NK-92 treated with Interleukin-12 subunit alpha and Interleukin-12 subunit beta, amount 100 ng/mL, for 24 hours (cell line): ENCODE measurements around the gene DHRS11.

Source experiments
- DNase-seq: peaks from one replicate; lab custom pipeline; 2025; lab: John Stamatoyannopoulos, UW

DHRS11 gene

DNA sequence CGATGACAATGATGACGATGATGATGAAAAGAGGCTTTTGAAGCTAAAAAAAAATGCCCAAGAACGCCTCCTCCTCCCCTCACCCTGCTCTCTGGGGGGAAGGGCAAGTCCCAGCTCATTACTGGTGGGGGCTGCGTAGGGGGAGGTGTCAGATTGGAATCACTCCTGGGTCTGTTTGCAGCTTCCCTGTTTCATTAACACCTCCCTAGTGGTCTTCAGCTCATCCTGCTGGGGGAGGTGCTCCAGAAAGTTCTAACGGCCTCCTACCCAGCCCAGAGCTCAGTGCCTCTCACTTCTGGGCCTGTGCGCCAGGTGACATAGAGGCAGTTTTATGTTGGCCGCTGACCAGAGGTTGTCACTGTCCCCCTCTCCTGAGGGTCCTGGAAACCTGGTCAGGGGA, 22.4 kb downstream of the DHRS11 start:
- DNase-seq = no peak

DNA sequence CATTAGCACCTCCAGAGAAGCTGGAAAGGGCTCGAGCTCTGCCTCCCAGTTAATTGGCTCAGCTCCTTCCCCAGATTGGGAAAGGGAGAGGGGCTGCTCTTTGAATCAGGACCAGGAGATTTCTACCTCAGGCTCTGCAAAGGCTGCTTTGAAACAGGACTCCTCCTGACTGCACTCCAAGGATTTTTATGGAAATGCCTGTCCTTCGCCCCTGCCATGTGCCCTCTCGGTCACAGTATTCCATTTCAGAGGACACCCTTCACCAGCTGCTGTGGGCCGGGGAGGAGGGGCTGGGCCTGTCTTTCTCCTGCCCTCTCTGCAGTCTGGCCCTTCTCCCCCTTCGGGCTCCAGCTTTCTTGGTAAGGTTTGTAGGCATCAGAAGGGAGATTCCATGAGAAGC, 23.3 kb downstream of the DHRS11 start:
- DNase-seq = no peak

DNA sequence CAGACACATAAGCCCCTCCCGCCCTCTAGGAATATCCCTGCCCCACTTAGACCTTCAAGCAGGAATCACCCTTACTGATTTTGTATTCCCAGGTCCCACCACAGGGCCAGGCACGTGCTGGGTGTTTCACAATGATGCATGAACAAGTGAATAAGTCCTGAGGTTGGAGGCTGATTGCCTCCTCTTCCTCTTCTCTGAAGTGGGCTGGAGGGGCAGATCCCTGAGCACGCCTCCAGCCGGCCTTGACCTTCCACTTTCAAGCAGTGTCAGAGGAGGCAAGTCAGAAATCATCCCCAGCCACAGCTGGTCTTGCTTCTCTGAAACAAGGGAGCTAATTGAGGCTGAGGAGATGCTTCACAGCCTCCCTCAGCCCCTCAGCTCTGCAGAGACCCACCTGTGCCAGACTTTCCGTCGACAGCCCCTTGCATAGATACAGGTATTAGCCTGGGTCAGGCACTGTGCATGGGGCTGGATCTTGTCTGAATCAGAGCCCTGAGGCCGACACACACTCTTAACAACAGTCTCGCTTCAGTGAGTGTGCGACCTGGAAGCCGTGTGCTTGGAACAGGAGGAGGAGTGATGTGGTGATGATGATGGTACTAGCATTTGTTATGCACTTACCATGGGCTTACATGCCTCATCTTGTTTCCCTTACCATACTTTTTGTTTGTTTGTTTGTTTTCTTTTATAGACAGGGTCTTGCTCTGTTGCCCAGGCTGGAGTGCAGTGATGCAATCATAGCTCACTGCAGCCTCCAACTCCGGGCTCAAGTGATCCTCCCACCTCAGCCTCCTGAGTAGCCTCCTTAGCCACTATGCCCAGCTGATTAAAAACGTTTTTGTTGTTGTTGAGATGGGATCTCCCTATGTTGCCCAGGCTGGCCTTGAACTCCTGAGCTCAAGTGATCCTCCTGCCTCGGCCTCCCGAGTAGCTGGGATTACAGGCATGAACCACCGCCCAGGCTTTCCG, 24.7 kb downstream of the DHRS11 start:
- DNase-seq = no peak

DNA sequence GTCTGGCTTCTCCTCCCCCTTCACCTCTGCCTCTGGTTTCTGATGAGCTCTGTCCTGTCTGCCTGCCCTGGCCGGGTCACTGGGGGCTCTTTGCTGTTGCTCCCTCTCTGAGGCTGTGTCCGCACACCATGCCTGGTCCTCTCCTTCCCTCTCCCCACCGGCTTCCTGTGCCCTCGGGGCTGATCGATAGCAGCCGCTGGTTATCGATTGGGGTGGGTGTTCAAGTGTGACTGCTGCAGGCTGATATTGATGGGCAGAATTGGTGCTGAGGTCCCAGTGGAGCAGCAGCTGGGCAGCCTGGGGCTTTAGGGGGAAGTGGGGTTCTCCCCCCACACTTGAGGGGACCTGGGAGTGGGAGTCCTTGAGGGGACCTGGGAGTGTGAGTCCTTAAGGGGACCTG, 26.1 kb downstream of the DHRS11 start:
- DNase-seq = no peak

DNA sequence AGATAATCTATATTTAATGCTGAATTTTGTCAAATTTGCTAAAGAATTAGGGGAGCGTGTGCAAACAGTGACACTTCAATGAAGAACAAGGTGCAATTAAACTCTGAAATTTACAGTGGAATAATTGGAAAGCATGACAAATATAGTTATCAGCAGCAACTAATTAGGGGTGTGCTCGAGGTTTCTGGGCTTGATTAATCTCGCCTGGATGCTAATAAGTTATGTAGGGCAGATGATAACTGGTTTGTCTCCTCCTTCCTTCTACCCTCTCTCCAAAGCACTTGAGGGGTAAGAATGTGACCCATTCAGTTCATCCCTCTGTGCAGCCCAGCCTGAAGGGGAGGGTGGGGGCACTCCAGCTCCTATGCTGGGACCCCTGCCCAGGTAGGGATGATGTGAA, 31.6 kb downstream of the DHRS11 start:
- no peak for DNase-seq

DNA sequence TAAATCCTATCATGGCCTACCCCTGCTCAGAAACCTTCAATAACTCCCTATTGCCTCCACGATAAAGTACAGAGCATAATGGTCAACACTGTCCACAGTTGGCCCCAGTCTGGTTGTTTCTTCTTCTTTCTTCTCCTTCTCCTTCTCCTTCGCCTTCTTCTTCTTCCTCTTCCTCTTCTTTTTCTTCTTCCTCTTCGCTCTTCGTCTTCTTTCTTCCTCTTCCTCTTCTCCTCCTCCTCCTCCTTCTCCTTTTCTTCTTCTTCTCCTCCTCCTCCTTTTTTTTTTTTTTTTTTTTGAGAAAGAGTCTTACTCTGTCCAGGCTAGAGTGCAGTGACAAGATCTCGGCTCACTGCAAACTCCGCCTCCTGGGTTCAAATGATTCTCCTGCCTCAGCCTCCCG, 33.5 kb downstream of the DHRS11 start:
- DNase-seq = no peak

DNA sequence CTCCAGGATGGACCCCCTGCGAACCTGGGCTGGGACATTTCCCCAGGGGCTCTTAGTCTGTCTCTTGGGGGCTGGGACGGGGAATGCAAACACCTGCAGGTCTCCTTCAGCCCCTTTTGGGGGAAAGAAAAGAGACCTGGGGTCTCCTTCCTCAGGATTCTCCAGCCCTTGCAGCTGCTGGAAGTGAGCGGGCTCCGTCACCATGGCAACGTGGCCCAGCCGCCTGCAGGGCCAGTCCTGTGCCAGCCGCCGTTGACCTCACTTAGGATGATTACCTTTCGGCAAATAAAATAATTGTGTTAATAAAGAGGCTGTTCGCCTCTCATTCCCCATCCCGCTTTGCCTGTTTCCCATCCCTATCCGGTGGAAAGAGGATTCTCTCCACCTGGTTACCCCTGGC, 35.4 kb downstream of the DHRS11 start:
- DNase-seq = no peak

DNA sequence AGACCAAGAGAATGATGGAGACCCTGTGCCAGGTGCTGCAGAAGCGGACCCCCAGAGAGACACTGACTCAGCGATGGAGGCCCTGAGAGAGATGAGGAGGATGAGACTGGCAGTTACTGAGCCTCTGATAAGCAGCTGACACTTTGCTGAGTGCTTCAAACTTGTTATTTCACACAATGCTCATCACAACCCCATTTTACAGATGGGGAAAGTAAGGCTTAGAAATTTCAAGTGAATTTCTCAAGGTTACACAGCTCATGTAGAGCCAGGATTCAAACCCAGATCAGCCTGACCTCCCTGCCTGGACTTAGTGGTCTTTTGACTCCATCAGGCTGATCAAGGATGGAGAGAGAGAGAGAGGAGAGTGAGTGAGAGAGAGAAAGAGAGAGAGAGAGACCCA, 36.9 kb downstream of the DHRS11 start:
- no peak for DNase-seq

DNA sequence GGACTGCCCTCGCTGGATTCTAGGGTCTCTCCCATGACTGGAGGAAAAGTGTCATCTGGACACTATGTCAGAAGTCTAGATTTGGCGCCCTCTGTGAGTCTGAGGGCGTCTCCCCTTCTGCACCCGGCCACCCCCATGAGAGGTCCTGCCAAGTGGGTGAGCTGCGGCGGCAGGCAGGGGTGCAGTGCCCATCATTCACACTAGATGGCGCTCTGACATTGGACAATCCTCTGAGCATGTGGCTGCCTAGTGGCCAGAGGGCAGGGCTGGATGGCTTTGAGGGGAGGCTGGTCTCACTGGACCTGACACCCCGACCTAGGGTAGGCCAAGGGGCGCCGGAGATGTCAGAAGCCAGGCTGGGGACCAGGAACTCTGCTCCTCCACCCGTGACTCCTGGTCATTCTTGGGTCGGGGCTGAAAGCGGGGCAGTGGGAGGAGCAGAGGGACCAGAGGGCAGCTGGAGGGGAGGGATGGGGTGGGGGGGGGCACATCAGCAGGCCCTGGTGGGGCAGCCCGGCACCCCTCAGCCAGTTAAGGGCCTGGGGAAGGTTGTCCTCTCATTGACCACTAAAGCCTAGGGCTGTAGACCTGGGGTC, 37.7 kb downstream of the DHRS11 start:
- DNase-seq = peak; percentile 41

DNA sequence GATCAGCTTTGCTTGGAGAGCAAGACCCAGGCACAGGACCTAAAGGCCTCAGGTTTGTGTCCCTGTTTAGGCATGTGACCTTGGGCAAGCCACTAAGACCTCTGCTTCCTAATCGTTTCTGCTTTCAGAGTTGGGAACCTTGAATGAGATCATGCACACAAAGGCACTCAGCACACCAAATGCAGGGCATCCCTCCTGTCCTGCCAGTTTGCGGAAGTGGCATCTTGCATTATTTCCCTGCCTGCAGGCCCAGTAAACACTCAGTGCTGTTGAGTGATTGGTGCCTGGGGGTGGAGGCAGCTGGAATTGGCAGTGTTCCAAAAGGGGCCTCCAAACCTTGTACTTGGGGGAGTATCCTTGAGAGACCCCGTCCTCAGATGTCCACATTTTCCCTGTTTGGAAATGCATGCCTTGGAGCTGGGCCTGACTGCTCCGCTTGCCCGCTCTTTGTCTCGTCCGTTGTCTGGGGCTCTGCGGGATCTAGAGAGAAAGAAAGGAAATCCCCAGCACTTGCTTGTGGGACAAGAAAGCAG, 38.4 kb downstream of the DHRS11 start:
- no peak for DNase-seq

DNA sequence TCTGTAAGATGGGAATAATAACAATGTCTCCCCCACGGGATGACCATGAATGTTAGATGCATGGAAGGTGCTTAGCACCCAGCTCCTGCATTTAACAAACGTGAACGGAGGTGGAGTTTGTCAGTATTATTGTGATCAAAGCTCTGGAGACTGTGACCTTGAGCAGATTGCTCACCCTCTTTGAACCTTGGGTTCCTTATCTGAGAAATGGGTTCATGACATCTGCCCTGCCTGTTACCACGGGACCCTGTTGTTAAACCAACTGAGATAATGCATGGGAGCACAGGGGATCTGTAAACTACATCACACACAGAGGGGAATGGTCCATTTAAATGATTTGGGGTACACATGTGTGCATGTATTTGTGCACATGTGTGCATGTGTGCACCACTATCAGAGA, 39.3 kb downstream of the DHRS11 start:
- no peak for DNase-seq

DNA sequence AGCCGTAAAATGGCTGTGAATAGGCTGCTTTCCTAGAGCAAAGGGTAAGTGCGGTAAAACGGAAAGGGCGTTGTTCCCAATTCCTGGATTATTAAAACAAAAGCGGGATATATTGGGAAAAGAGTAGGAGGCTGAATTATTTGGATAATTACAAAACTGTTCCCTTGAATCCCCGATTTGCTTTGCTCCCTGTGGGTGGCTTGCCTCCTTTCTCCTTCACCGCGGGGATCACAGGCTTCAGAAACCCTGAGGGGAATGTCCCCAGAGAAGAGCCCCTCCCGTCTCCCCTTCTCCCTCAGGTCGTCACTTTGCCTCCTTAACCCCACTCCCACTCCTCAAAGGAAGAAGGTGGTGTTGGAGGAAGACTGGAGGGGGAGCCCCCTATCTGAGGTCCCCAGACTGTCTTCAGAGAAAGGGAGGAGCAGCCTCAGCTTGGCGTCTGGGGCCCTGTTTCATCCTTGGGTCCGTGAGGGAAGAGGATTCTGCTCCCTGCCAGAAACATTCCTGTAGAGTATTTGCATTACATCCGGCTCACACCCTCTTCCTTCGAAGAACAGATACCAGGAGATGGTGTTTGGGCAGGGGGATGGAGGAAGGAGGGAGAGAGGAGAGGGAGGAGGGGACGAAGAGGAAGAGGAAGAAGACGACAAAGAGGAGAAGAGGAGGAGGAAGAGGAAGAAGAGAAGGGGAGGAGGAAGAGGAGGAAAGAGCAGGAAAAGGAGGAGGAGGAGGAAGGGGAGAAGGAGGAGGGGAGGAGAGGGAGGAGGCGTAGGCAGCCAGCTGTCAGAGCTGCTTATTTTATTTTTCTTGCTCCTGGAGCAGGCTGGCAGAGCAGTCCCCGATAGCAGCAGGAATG, 41.5 kb downstream of the DHRS11 start:
- no peak for DNase-seq

DNA sequence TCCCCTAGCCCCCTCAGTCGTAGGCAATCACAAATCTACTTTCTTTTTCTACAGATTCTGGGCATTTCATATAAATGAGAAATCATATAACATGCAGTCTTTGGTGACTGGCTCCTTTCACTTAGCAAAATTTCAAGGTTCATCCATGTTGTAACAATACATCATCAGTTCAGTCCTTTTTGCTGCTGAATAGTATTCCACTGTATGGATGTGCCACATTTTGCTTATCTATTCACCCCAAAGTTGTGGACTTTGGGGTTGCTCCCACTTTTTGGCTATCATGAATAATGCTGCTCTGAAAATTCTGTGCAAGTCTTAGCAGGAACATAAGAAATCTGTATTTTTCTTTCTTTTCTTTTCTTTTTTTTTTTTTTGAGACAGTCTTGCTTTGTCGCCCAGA, 48.7 kb downstream of the DHRS11 start:
- no peak for DNase-seq

DNA sequence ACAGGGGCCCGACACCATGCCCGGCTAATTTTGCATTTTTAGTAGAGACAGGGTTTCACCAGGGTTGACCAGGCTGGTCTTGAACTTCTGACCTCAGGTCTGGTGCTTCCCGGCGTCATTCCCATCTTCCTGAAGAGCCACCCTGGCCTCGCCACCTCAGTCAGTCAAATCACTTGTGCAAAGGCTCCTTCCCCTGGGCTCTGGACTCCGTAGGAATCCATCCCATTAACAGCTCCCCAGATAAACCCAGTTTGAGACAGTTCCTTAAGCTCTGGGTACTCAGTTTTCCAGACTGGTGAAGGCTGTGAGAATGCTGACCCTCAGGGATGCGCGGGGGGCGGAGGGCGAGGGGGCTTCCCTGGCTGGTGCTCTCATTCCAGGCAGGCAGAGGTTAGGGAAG, 49.2 kb downstream of the DHRS11 start:
- DNase-seq = no peak

DNA sequence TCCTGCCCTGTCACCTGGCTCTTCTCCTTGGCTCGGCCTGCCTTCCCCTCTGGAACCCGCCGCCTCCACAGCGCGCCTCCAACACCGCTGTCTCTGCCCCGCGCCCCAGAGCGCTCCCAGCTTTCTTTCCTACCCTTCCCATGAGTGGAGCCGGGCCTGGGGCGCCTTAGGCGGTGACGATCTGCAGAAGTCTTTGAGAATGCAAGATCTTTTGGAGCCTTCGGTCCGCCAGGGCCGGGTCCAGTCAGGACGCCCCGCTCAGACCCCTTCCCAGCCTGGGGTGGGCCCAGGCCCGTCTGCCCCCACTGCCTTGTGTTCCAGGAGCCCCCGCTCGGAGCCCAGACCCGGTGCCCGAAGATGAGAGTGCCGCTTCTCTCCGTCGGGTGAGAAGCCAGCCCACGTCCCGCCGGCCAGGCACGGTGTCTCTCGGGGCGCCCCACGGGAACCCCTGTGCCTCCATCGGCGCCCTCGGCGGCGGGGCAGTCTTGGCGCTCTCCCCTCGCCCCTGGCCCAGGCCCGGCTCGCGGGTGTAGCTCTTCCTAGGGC, 49.7 kb downstream of the DHRS11 start:
- DNase-seq = no peak

DNA sequence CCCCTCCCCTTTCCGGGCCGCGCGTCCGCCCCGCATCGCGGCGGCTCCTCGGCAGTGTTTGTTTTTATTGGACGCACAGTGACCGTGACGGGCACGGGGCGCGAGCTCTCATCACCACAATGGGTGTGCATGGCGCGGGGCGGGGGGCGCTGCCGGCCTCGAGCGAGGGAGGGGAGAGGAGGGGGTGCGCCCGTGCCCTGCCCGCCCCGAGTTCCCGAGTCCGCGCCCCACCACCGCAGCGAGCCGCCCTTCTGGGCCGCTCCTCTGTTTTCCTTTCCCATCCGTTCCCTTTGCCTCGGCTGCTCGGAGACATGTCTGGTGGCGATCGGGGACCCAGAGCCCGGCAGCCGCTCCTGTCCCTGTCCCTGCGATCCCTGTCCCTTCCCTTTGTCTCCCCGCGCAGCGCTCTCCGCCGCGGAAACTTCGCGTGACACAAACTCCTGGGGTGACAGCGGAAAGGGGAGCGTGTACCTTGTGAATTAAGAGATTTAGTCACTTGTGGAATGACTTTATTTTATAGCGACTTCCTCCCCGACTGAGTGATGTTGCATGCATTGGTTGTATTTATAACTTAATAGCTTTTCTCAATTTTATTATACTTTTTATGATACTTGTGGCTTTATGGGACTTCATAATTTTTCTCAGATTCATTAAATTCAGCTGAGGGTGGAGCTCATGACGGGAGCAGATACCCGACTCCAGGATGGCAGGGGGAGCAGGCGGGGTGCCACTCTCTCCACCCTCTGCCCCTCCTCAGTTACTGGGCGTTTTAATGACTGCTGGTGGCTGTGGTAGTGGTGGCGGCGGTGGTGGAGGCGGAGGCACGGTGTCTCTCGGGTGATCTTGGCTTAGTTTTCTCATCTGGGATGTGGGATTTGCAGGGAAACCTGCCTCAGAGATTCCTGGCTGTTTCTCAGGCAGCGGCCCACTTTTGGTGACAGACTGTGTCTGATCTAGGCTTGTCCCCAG, 50.5 kb downstream of the DHRS11 start:
- no peak for DNase-seq

DNA sequence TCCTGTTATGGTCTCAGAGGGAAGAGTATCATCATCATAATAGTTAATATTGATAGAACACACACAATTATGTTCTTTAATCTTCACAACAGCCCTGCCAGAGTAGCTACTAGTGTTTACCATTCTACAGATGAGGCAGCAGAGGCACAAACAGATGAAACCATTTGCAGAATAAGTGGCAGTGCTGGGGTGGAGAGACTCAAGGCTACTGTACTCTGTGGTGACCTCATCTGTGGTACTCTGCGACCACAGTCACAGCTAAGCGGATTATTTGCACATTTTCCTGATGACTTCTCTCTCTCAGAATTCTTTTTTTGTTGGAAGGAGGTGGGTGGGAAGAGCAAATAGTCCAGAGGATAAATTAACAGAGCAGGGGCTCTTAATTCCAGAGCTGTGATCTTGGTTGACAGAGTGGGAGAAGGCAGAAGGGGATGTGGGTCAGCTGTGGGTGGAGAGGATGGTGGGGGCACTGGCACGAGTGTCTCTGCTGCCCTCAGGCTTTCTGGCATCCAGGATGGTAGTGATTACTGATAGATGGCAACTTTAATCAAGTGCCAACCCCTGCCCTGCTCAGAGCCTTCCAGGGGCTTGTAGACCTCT, 51.5 kb downstream of the DHRS11 start:
- DNase-seq = no peak

DNA sequence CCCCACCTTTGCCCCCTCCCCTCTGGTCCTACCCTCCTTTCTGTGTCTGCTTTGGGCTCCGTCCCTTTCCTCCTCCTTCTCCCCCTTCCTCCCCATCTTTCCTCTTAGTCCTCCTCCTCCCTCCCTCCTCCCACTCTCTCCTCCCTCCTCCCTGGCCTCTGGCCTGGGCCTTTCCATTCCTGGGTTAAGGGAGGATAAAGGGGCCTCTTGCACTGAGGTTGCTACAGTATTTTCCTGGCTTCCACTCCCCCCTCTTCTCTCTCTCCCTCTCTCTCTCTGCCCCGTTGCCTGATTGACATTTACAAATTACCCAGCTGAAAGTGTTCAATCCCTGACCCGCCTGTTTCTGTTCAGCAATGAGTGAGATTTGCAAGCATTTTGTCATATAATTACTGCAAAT, 53.7 kb downstream of the DHRS11 start:
- DNase-seq = no peak

DNA sequence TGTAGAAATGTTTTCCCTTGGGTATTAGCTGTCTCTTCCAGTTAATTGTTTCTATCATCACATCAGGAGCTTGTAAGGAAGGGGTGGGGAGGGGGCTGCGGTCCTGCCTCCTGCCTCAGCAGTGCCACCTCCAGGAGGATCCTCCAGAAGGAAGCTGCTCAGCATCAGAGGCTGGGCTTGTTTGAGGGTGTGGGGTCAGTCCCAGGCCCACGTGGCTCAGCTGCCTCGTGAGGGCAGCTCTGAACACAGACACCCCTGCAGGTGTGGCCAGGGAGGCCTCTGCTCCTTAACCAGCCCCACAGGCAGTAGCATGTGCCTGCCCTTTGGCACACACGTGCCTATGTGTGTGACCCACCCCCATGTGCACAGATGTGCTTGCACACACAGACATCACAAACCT, 56.0 kb downstream of the DHRS11 start:
- DNase-seq = no peak

DNA sequence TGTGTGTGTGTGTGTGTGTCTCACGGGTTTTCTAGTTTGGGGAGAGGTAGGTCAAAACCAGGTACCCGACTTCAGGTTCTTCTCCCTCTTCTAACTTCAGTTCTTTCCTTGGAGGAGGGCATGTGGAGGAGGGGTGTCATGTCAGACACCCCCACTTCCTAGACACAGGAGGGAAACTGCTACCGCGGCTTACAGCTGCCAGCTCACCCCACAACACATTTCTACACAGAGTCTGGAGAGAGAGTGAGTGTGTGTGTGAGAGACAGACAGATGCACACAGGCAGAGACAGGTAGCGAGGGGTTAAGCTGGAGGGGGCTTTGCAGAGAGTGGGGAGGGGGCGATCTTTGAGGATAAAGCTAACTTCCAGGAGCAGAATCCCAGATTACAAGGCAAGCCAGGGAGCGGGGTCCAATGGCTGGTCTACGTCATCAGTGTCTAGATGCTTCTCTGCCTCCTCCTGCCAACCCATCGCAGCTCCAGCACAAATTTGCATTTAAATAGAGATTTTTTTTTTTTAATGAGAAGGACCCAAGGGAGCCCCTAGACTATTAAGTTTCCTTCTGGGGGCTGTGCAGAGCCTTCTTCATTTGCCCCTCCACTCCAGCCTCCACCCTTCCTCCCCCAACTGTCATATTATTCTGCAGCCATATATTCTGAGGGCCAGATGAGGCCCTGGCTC, 58.6 kb downstream of the DHRS11 start:
- DNase-seq = no peak
